CD4-positive, alpha-beta T cell treated with Interleukin-17A for 4 hours (primary cell): ENCODE results near the gene MRPL20.
"Not testable (repeated sequence)": the region's sequence is repeated elsewhere in the genome, so short reads cannot be mapped to it uniquely, and the experiment has no call there.

ENCODE experiments used
- DNase-seq: peaks from one replicate; pipeline ENCODE4 v3.0.0-alpha.2; 2020; ENCODE audit warnings: mixed read lengths

Gene MRPL20

DNA sequence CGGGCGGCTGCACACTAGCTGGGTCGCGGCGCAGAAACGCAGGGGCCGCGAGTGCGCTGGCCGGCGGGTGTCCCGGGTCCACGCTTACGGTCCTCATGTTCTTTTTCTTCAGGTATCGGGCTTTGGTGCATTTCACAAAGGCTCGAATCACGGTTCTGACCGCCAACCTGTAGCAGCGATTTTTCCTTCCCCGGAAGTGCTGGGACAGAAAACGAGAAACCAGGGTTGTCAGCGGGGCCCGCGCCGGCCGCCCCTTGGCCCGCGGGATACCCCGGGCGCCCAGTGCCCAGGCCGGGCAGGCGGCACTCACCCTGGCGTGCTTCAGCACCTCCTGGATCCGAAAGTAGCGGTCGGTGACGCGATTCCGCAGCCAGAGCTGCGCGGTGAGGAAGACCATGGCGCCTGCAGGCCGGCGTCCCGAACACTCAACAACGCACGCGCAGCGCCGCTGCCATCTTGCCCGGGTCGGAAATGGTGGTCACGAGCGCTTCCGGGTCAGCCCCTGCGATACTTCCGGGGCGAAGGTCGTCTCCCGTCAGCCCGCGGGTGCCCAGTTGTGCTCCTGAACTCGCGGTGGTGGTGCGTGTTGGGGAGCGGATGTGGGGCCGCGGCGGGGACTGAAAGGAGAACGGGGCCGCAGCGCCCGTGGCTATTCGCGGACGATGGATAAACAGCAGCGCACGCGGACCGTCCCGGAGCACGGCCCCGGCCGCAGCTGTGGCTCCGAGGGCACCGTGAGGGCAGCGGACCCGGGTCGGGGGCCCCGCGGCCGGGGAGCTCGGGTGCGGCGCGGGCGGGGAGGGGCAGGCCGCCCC, at the start of gene MRPL20:
Gene MRPL20, minus strand, starts transcription at position 473 of the 815 bp plus-strand sequence. Its CDS starts 76 bp downstream, at position 397.
- DNase-seq: peak; percentile 96

DNA sequence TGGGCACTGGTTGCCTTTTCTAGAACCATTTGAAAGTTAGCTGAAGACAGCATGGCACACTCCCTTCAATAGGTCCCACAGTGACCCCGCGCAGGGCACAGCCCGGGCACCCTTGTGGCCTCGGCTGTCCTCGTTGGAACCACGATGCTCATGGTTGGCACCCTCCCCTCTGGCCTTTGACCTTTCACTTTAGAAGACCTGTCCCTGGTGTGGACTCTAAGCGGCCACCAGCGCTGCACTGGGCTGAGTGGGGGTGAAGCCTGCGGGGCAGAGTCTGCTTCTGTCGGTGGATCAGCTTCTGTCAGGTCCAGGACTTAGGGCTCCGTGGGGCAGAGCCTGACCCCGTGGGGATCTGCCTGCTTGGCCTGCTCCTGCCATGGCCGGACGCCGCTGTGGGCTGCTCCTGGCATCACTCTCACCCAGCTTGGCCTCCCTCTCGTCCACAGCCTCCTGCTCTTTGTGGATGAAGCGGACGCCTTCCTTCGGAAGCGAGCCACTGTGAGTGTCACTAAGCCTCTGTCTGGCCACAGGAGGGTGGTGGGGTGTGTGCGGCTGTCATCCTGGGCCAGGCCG, 49.7 kb upstream of the MRPL20 start:
- not testable (repeated sequence) for DNase-seq

DNA sequence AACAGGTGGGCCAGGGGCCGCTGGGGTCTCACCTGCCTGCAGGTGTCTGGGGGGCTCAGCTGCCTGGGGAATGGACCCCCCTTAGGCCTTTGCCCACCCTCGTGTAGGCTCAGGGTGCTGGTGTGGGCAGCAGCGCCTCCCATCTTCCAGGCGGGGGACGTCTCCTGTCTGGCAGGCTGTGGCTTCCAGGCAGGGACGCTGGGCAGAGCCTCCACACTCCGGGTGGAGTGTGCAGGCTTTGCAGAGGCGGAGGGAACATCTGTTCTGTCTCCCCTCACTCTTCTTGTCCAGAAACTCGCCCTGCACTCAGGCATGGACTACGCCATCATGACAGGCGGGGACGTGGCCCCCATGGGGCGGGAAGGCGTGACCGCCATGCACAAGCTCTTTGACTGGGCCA, 48.8 kb upstream of the MRPL20 start:
- not testable (repeated sequence) for DNase-seq

- DNase-seq: no peak
Observed at GRCh38 chr1:1455366-1455884, 48.3 kb upstream of the MRPL20 start.

- not testable (repeated sequence) for DNase-seq
Observed at GRCh38 chr1:1454286-1455056, 47.4 kb upstream of the MRPL20 start.

DNA sequence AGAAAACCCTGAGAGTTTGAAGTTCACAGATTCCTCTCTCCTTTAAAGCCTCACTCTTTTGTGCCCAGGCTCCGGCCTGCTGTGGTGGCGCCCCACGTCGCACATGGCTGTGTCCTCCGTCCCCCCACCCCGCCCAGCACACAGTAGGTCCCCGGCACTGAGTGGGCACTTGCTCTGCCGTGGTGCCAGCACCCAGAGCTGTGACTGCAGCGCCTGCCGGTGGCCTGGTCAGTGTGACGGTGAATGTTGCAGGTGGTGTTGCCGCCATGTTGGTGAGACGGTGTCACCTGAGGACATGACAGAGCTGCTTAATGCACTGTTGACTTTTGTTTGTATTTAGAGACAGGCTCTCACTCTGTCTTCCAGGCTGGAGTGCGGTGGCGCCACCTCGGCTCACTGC, 45.8 kb upstream of the MRPL20 start:
- DNase-seq: no peak

GRCh38 chr1:1452365-1452739, 45.3 kb upstream of the MRPL20 start:
- DNase-seq: not testable (repeated sequence)

- no peak for DNase-seq
Observed at GRCh38 chr1:1451696-1452364, 44.7 kb upstream of the MRPL20 start.

- not testable (repeated sequence) for DNase-seq
Observed at GRCh38 chr1:1450616-1451015, 43.5 kb upstream of the MRPL20 start.

GRCh38 chr1:1449099-1449739, 42.1 kb upstream of the MRPL20 start, which contains the start of gene ATAD3C:
TSS of gene ATAD3C (plus strand) at chr1:1449689. CDS start at chr1:1450684, 995 bp downstream.
- DNase-seq: no peak

DNA sequence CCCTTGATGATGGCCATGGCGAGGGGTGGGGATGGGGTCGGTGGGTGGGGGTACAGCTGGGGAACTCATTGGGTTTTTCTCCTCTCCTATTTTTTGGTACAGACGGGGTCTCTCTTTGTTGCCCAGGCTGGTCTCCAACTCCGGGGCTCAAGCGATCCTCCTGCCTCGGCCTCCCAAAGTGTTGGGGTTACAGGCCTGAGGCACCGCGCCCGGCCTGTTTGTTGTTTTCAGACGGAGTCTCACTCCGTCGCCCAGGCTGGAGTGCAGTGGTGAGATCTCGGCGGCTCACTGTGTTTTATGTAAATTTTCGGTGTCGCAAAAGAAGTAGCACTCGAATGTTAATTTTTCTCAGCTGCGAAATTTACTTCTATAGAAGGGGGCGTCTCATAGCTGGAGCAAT, 39.5 kb upstream of the MRPL20 start:
- not testable (repeated sequence) for DNase-seq

DNA sequence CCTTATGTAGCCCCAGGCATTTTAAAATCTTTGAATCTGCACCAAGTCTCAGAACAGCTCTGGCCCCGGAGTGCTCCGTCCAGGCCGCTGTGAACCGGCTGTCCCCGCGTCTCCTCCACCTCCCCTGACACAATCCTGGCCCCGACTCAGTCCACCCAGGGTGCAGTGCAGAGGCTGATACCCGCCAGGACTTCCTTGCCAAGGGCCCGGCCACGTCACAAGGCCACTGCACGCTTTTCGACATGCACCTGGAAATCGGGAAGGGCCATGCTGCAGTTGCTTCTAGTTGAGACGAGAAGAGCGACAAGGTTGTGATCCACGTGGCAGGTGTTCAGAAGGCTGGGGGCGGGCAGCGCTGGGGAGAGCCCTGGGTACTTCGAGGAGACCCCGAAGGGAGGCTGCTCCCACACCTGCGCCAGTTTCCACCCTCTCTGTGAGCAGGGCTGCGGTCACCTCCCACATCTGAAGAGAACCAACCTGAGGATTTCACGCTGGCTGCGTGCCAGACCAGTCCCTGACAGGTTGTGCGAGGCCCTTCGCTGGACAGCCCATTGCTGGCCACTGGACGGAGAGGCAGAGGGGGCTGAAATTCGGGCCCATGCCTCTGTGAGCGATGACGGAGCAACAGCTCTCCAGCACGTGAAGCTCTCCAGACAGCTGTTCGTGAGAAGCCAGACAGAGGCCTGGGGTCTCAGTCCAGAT, 35.1 kb upstream of the MRPL20 start:
- DNase-seq: no peak

DNA sequence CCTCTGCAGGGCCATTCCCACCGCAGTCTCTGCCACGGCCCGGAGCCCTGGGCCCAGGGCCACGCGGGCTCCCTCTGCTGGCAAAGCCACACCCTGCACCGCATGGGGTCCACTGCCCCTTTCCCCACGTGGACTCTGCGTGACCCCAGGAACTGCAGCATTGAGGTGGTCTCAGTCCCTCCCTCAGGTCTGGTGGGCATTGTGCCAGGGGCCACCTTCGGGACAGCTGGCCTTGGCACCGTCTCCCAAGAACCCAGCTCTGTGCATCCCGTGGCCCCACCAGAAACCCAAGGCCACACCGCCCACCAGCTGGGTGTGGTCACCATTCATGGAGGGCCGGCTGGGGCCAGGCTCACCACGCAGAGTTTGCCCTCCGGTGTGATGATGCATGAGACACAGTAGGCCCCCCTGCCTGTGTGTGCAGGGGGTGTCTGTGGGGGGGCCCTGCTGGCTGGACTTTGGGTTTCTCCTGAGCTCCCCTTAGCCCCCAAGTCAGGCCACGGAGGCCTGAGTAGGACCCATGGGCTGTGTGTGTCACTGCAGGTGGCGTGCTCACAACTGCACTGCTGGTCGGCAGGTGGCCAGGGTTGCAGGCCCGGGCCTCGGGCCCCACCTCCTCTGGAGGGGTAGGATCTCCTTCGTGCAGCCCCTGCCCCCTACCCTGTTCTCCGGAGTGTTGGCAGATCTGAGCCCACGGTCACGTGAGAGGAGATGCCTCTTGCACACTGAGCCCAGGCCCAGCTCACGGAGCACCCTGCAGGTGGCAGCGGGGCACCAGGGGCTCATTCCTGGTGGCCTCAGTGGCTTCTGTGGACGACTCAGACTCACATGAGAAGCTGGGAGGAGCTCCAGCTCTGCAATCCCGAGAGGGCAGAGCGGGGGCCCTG, 34.2 kb upstream of the MRPL20 start:
- DNase-seq: peak; percentile 74

GRCh38 chr1:1440262-1441001, 33.3 kb upstream of the MRPL20 start:
- DNase-seq: no peak

GRCh38 chr1:1439546-1440261, 32.6 kb upstream of the MRPL20 start:
- no peak for DNase-seq

GRCh38 chr1:1438531-1439381, 31.7 kb upstream of the MRPL20 start:
- DNase-seq: no peak

GRCh38 chr1:1437904-1438376, 30.8 kb upstream of the MRPL20 start:
- no peak for DNase-seq
